GM19452 (cell line): ENCODE results near the gene VCP.

ENCODE experiments used
- ATAC-seq: cut with Tn5 transposase; IDR thresholded peaks from one replicate; pipeline ENCODE4 v1.9.1; 2021; ENCODE audit not compliant: unreplicated experiment

The VCP gene

DNA sequence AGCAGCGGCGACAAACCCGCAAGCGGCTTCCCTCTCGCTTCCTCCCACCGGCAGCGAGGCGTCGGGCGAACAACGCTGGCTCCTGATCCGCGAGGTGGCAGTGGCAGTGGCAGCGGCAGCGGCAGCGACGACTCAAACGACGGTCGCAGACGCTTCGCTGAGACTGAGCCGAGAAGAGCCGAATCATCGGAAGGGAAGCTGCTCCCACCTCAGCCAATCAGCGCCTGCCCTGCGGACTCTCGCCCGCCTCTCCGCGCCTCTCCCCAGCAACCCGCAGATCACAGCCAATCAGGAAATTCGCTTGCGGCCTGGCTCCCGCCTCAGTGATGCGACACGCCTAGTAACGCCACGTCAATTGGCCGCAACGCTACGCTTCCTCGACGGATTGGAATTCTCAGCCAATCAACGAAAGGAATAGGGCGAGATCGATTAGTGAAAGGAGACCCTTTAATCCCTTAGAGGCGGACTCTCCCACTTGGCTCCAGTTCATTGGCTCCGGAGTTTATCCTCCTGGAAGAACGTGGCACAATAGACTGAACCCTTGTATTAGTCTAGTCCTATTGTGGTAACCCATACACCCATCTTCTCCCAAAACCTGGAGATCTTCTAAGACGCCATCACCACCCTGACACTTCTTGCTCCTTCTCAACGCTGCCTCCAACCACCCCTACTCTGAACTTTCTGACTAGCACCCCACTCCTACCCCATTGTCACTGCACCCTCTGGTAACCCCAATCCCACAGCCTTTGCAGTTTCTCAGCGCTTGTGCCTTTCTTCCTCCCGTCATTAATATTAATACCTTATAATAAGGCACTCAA is at the start of gene VCP:
TSS of gene VCP (minus strand) at position 165 of the 818 bp plus-strand sequence. CDS start 272 bp downstream, outside the sequence.
- peak; percentile 83 for ATAC-seq

DNA sequence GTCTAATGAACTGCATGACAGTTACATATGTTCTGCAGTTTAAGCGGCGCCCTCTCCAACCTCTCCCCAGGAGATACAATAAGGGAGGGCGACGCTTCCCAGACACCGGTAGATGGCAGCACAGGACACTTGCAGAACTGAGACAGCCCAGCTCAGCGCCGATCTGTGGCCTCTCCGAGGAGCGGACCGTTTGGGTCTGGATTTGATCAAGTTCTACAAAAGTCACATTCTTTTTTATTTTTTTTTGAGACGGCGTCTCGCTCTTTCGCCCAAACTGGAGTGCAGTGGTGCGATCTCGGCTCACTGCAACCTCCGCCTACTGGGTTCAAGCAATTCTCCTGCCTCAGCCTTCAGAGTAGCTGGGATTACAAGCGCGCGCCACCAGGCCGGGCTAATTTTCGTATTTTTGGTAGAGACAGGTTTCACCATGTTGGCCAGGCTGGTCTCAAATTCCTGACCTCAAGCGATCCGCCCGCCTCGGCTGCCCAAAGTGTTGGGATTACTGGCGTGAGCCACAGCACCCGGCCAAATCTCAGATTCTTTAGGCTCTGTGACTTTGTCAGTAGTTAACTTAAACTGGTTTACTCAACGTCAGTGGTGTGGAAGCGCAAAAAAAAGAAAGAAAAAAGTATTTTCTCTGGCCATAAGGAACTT is 44.6 kb upstream of the VCP start:
- ATAC-seq: peak; percentile 40

GRCh38 chr9:35116539-35116897 is 44.1 kb upstream of the VCP start:
- ATAC-seq: peak; percentile 8

- peak; percentile 56 for ATAC-seq
Observed at GRCh38 chr9:35115680-35116538, 43.5 kb upstream of the VCP start, which contains the start of gene ATOSB. TSS of gene ATOSB (minus strand) at chr9:35115862. CDS start at chr9:35108274, 7,588 bp downstream.

DNA sequence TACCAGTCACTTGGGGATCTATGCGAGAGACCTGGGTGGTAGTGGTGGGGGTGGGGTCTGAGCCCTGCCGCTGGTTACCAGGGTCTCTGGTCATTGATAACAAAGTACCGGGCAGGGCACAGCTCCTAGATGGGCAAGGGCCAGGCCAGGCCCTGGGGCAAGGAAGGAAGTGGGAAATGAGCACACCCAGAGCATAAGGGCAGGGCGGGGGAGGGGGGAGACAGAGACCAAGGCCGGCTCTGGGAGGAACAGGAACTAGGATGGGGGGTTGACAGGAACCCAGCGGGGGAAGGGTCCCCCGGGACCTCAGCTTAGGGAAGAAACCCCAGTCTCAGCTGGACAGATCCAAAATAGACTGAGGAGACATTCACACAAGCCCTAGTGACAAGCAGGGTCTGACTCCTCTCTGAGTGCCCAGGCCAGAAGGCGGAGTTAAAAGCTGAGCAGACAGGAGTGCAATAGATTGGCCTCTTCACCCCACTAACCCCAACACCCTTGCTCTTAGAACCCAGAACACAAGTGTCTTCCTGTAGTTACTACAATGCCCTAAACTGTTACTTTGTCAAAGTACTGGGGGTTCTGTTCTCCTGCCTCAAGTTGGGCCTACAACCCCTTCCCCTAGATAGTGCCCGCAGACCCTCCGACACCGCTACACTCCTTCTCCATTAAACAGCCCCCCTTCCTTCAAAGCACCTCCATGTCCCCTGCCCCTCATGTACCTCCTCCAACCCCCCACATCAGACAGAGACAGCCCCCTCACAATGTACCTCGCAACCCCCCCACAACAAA is 42.6 kb upstream of the VCP start:
- ATAC-seq: no peak

GRCh38 chr9:35114113-35114839 is 41.9 kb upstream of the VCP start:
- ATAC-seq: no peak

GRCh38 chr9:35112257-35113020 is 40.0 kb upstream of the VCP start:
- no peak for ATAC-seq

DNA sequence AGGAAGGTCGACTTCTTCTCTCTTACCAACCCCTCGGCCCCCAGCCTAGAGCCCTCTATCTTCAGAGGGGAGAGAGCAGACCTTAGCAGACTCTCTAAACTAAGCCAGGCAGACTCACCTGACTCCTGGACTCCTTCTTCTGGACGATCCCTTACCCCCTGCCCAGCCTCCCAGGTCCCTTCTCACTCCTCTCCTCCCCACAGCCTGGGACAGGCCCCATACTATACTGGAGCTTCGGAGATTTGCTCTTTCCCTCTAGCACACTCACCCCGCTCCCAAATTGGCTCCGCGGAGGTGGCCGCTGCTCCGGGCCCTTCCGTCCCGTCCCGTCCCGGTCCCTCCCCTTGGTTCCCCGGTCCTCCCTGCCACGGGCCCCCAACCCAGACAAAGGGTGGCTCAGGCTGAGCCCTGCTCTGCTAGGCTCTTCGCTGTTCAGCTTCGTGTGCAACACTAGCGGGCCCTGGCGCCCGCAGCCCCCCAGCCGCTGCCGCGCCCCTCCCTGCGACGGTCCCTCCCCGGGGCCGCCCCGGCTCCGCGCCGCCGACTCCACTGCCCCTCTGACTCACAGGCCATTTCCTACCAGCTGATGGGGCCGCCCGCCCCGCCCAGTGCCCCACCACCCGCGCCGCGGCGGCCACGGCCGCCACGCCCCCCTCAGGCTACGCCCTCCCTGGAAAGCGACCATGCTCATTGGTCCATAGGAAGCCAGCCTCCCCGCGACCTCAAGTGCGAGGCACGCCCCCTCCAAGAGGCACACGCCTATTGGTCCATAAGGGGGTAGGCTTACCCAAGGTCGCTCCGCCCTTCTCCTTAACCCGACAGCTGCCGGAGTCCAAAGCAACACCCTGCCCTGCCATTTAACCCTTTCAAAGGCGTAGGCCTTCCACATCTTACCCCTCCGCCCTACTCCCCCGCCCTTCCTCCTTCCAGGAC is 38.8 kb upstream of the VCP start:
- peak; percentile 66 for ATAC-seq

DNA sequence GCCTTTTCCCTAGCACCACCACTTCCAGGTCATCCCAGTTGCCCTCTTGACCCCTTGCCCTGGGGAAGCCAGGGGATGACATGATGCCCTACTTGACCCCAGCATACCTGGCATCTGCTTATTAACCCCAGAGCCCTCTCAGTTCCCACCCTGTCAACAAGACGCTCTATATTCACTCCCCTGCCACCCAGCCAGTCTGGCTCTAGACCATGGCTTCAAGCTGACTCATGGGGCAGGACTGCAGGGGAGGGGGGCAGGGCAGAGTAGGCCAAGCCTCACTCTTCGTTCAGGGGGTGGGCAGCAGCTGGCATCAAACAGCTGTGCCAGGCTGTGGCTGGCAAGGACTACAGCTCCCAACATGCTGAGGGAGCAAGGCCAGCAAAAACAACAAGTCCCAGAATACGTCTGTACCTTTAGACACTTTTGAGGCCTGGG is 37.9 kb upstream of the VCP start:
- ATAC-seq: no peak

- no peak for ATAC-seq
Observed at GRCh38 chr9:35108946-35109575, 36.6 kb upstream of the VCP start.

GRCh38 chr9:35108461-35108860 is 36.0 kb upstream of the VCP start:
- no peak for ATAC-seq

GRCh38 chr9:35107297-35108290 is 35.2 kb upstream of the VCP start:
- no peak for ATAC-seq

DNA sequence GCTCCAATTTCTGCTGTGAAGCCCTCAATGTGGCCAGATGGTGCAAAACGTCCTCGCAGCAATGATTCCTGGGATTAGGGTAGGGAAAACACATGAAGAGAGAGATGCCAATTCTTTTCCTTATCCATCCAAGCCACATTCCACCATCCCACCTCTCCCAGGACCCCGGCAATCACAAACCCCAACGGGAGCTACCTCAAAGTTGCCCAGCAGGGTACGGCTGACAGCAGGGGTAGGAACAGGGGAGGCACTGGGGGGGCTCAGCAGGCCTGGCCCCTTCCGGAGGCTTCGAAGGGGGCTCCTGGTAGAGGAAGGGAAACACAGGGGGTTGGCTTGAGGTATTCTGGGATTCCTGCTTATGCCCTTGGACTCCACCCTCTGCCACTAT is 33.9 kb upstream of the VCP start:
- no peak for ATAC-seq

DNA sequence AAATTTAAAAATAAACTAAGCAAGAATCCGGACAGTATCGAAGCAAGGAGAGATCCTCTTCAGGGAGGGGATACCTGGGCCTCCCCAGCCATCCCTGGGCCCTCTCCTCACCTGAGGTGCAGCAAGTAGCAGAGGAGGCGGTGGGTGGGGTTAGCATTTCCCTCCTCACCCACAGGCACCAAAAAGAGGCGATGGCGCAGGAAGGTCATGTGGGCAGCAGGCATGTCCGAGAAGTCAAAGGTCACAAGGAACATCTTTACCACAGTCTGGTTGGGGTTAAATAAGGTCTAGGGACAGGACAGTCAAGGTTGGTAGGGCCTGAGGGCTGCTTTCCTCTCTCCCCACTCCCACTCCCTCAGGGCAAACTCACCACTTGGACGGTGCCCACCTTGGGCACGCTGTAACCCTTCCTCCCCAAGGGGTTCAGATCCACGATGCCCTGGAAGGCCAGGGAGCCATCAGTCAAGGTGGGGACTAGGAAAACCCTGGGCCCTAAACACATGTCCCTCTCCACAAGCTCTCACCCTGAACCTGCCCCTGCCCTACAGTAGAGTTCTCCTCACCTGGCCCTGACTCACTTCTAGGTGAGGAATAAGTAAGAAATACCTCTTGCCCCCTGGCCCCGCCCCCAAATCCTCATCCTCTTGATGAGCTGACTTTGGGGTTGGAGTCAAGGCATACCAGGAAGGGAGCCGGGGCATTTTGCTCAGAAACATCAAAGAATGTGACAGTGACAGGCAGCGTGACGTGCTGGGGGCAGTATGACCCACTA is 33.3 kb upstream of the VCP start:
- no peak for ATAC-seq

DNA sequence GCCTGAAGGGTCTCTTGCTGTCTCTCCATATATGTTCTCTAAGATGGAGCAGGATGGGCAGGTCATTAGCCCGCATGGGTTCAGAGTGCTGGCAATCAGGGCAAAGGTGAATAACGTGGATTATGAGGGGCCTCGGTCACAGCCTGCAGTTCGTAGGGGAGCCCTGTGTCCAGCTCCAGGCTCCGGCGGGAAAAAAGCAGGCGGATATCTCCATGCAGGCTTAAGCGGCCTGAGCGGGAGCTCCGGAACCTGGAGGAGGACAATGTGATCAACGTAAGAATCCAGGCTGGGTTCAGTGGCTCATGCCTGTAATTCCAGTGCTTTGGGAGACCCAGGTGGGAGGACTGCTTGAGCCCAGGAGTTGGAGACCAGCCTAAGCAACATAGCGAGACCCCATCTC is 32.7 kb upstream of the VCP start:
- ATAC-seq: no peak

DNA sequence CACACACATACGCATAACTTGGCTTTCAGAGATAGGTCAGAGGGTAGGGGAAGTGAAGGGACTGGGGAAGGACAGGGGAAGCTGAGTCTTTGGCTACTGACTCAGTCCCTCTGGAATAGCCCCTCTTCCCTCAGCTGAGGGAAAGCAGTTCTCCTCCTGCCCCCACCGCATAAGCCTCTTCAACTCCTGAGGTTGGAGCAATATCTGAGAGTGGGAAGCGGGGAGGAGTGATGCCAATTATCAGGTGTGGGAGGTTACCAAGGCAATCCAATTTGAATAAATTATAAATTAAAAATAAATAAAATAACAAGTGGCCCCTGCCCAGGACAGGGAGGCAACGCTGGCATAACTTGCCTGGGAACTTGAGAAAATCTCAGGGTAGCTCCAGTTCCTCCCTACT is 32.2 kb upstream of the VCP start:
- ATAC-seq: no peak
